ENCODE measurements around the gene CCR7. TPM values are rescaled to one million over a fixed set of nuclear protein-coding genes. Genes with fewer than 3 reads are reported as not detected.

The CCR7 gene, protein sequence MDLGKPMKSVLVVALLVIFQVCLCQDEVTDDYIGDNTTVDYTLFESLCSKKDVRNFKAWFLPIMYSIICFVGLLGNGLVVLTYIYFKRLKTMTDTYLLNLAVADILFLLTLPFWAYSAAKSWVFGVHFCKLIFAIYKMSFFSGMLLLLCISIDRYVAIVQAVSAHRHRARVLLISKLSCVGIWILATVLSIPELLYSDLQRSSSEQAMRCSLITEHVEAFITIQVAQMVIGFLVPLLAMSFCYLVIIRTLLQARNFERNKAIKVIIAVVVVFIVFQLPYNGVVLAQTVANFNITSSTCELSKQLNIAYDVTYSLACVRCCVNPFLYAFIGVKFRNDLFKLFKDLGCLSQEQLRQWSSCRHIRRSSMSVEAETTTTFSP
- not detected in 2 replicates for total RNA-seq

DNA sequence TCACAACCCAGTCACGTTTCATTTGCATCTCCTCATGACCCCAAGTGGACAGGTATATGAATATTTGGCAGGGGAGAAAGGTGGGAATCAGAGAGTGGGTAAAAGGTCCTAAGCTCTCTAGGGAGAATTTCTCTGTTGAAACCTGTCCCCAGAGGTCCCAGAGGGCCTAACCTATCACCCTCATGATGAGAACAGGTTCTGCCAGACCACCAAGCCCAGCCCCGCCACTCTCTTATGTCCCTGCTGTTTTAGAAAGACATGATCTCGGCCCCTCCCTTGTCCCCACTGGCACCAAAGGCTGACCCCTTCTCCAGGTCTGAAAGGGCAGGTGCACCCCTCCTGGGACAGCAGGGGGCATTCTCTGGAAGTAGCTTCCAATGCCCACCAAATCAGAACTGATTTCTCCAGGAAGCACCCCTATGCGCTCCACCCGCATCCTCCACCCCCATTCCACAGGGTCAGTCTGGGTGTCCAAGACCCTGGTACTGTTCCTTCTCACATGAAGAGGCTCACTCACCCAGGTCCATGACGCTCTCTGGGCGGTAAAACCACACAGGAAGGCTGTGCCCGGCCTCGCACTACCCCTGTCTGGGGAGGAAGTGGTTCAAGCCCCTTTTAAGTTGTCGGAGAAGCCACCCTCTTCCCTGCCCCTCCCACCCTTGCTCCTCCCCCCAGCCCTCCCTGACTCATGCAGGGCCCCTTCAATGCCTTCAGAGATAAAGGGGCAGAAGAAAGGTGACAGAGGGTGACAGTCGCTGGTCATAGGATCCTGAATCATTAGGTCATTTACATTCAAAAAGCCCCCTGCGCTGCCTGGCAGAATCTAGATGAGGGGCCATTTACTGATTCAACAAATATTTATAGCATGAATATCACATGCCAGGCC, at the start of gene CCR7:
Gene CCR7, minus strand, starts transcription at position 590 of the 886 bp plus-strand sequence. Its CDS starts 63 bp downstream, at position 527.
- Histone ChIP-seq H3K4me2 (ENCODE audit: insufficient read depth, low read length) (no peak within 1 kb of the TSS), H3K4me3 (ENCODE audit: insufficient read depth, low read length) (no peak within 1 kb of the TSS), H3K79me2 (ENCODE audit: insufficient read depth, low read length) (no peaks in the 10 kb centered on the region), H2AFZ (ENCODE audit: low read length) (no peak within 1 kb of the TSS), H3K27me3 (ENCODE audit: insufficient read depth, low read length) (peaks cover 13% of the 10 kb centered on the region), H3K4me1 (ENCODE audit: insufficient read depth, low read length) (peaks cover 15% of the 10 kb centered on the region), H3K27ac (ENCODE audit: low read depth, low read length) (no peak within 1 kb of the TSS), H3K36me3 (ENCODE audit: insufficient read depth, low read length) (no peaks in the 10 kb centered on the region), H4K20me1 (ENCODE audit: insufficient read depth, low read length) (no peaks in the 10 kb centered on the region), H3K9me3 (ENCODE audit: low read depth, low read length) (no peaks in the 10 kb centered on the region)
- no peak for DNase-seq (ENCODE audit: insufficient read length, low spot score, missing footprints)
- no peak for TF ChIP-seq CTCF (IDR thresholded peaks at IDR 0.05; ENCODE audit: extremely low read depth, low read depth, low read length)

DNA sequence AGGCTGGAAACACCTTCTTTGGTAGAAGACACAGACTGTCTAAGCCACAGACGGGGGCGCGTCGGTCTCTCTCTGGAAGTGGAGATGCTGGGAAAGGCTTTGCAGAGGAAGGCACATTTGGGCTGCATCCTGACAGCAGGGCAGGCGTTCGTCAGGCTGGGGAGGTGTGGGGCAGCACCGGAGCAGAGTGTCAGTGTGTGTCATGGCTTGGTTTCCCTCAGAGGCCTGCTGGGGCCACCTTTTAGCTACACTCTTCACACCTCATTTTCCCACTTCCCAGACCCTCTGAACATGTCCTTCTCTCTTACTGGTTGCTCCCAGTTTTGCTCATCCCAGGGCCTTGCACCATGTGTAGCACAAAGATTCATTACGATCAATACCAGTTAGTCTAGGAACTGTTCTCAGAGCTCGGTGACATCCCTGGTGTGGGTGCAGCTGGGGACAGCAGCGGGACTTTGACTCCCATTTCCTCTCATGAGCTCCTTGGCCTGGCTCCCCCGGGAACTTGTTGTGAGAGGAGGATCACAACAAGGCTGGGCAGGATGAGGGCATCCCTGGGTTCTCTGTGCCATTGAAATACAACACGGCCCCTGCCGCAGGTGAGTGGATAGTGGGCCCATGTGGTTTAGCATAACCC, 49.3 kb upstream of the CCR7 start:
- H3K4me1 ChIP-seq (ENCODE audit: insufficient read depth, low read length): peaks cover 4% of the 10 kb centered on the region
- H3K4me3 ChIP-seq (ENCODE audit: insufficient read depth, low read length): no peak overlapping the region
- no peak for TF ChIP-seq CTCF (IDR thresholded peaks at IDR 0.05; ENCODE audit: extremely low read depth, low read depth, low read length)
- H3K9me3 ChIP-seq (ENCODE audit: low read depth, low read length): no peaks in the 10 kb centered on the region
- H3K27me3 ChIP-seq (ENCODE audit: insufficient read depth, low read length): peaks cover 10% of the 10 kb centered on the region
- H3K27ac ChIP-seq (ENCODE audit: low read depth, low read length): no peak overlapping the region
- no peaks in the 10 kb centered on the region for H4K20me1 ChIP-seq (ENCODE audit: insufficient read depth, low read length)
- H3K79me2 ChIP-seq (ENCODE audit: insufficient read depth, low read length): no peaks in the 10 kb centered on the region
- no peak for DNase-seq (ENCODE audit: insufficient read length, low spot score, missing footprints)
- H3K36me3 ChIP-seq (ENCODE audit: insufficient read depth, low read length): no peaks in the 10 kb centered on the region
- H2AFZ ChIP-seq (ENCODE audit: low read length): no peak overlapping the region
- H3K4me2 ChIP-seq (ENCODE audit: insufficient read depth, low read length): no peak overlapping the region

- Histone ChIP-seq H3K4me2 (ENCODE audit: insufficient read depth, low read length) (no peak overlapping the region), H2AFZ (ENCODE audit: low read length) (no peak overlapping the region), H3K4me1 (ENCODE audit: insufficient read depth, low read length) (peaks cover 4% of the 10 kb centered on the region), H3K9me3 (ENCODE audit: low read depth, low read length) (no peaks in the 10 kb centered on the region), H3K79me2 (ENCODE audit: insufficient read depth, low read length) (no peaks in the 10 kb centered on the region), H3K36me3 (ENCODE audit: insufficient read depth, low read length) (no peaks in the 10 kb centered on the region), H3K4me3 (ENCODE audit: insufficient read depth, low read length) (no peak overlapping the region), H3K27ac (ENCODE audit: low read depth, low read length) (no peak overlapping the region), H3K27me3 (ENCODE audit: insufficient read depth, low read length) (peaks cover 10% of the 10 kb centered on the region), H4K20me1 (ENCODE audit: insufficient read depth, low read length) (no peaks in the 10 kb centered on the region)
- DNase-seq (ENCODE audit: insufficient read length, low spot score, missing footprints): no peak
- no peak for TF ChIP-seq CTCF (IDR thresholded peaks at IDR 0.05; ENCODE audit: extremely low read depth, low read depth, low read length)
Measured at GRCh38 chr17:40613467-40614154, 48.3 kb upstream of the CCR7 start.

Data from osteoblast (primary cell).